OCI-LY7 (cell line): Measurements from ENCODE around the gene NTF3.
A peak's percentile ranks its signal among the peaks of the same experiment; 100 is the strongest.

Experiments used
- EZH2phosphoT487 ChIP-seq: fragments of 200-600 bp; sonication (generic); IDR thresholded peaks from 2 replicates; pipeline ENCODE4 v1.6.1; 2018; ENCODE audit warnings: low read depth, borderline replicate concordance, mild to moderate bottlenecking, mixed run types, antibody characterized with exemption, low read length, moderate library complexity, mixed read lengths
- TF ChIP-seq, protein P1 (sequence below): fragments of 200-600 bp; sonication (generic); conservative IDR thresholded peaks from 2 replicates; pipeline ENCODE4 v1.5.1; 2014; ENCODE audit warnings: mild to moderate bottlenecking, antibody characterized with exemption, low read length, moderate library complexity, mixed read lengths

DNA sequence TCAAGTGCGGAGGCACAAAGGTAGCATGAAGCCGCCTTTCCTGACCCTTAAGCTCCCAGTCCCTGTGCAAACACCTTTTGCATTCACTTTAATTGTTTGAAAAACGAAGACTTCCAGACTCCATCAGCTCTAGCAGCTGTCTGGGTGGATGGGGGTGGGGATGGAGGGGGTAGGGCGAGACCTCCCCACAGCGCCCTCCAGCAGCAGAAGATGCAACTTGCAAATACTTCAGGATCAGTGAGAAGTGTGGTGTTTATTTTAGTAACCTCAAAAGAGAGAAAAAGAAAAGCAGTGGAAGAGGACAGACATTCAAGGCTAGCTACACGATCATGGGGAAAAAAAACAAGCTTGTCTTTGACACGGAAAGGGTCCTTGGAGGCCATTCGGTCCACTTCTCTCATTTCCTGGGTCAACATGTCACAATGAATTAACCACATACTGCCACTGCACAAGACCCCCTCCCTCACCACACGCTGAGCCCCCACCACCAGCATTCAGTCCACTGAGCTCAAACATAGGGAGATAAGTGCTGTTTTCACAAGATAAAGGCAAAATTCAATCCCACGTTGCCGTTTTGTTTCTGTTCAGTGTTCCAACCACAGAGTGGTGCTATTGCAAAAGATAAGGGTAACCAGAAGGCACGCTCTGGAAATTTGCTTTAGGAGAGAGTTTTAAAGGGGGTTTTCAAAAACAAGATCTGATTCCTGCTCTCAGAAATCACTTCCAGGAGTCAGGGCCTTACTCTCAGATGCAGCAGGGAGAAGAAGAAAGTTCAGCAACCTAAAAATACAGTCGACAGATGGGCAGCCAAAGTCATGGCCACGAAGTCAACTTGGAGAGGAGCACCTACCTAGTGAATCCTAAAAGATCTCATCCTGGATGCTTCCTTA is 3.3 kb upstream of the NTF3 start:
- TF ChIP-seq, protein P1, sequence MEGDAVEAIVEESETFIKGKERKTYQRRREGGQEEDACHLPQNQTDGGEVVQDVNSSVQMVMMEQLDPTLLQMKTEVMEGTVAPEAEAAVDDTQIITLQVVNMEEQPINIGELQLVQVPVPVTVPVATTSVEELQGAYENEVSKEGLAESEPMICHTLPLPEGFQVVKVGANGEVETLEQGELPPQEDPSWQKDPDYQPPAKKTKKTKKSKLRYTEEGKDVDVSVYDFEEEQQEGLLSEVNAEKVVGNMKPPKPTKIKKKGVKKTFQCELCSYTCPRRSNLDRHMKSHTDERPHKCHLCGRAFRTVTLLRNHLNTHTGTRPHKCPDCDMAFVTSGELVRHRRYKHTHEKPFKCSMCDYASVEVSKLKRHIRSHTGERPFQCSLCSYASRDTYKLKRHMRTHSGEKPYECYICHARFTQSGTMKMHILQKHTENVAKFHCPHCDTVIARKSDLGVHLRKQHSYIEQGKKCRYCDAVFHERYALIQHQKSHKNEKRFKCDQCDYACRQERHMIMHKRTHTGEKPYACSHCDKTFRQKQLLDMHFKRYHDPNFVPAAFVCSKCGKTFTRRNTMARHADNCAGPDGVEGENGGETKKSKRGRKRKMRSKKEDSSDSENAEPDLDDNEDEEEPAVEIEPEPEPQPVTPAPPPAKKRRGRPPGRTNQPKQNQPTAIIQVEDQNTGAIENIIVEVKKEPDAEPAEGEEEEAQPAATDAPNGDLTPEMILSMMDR = peak; percentile 95
- TF ChIP-seq EZH2phosphoT487 = no peak
